Choroid plexus epithelial cell (primary cell): ENCODE results near the gene CYP1B1.
A peak's percentile ranks its signal among the peaks of the same experiment; 100 is the strongest.

Experiments
- DNase-seq: peaks from one replicate; pipeline ENCODE4 v3.0.0-alpha.2; 2010; ENCODE audit warnings: low read depth
- H3K4me3 ChIP-seq: 2 replicates; pipeline ENCODE4 v1.5.1; 2011; ENCODE audit warnings: low read depth, mild to moderate bottlenecking, control low read depth, low read length, moderate library complexity
- CTCF ChIP-seq: conservative IDR thresholded peaks from 2 replicates; pipeline ENCODE4 v1.5.1; 2011; ENCODE audit warnings: low read depth, mild to moderate bottlenecking, control low read depth, inconsistent platforms, low read length, moderate library complexity

CYP1B1 gene

GRCh38 chr2:38075507-38076151 lies at the start of gene CYP1B1:
Gene CYP1B1 (minus strand): TSS chr2:38076151. CDS start chr2:38075388, 763 bp downstream.
- no peak for TF ChIP-seq CTCF
- peak within 1 kb of the TSS; percentile 83 for H3K4me3 ChIP-seq
- peak; percentile 69 for DNase-seq

- no peak overlapping the region for H3K4me3 ChIP-seq
- no peak for DNase-seq
- TF ChIP-seq CTCF = no peak
Observed at GRCh38 chr2:38125007-38125406, 49.1 kb upstream of the CYP1B1 start.

GRCh38 chr2:38123911-38124310 lies 48.0 kb upstream of the CYP1B1 start:
- DNase-seq = no peak
- no peak for TF ChIP-seq CTCF
- H3K4me3 ChIP-seq = no peak overlapping the region

- no peak overlapping the region for H3K4me3 ChIP-seq
- no peak for DNase-seq
- TF ChIP-seq CTCF = no peak
Observed at GRCh38 chr2:38122344-38122743, 46.4 kb upstream of the CYP1B1 start.

- no peak overlapping the region for H3K4me3 ChIP-seq
- no peak for DNase-seq
- no peak for TF ChIP-seq CTCF
Observed at GRCh38 chr2:38121481-38121880, 45.5 kb upstream of the CYP1B1 start.

GRCh38 chr2:38120829-38121228 lies 44.9 kb upstream of the CYP1B1 start:
- no peak overlapping the region for H3K4me3 ChIP-seq
- DNase-seq = no peak
- TF ChIP-seq CTCF = no peak

- no peak for TF ChIP-seq CTCF
- no peak overlapping the region for H3K4me3 ChIP-seq
- DNase-seq = no peak
Observed at GRCh38 chr2:38120264-38120592, 44.3 kb upstream of the CYP1B1 start.
